Pancreas (tissue), 10 donors: Measurements from ENCODE around the gene DLG2. TPM values are rescaled to one million over a fixed set of nuclear protein-coding genes. Genes with fewer than 3 reads are reported as not detected.

Experiments used
- ATAC-seq, 4 donors: fragments of 200-7000 bp; cut with Tn5 transposase; one replicate each; pipeline versions ENCODE4 v1.8.0 to v1.9.1; 2020; ENCODE audit warnings: mild to moderate bottlenecking in 4 of 4, moderate library complexity in 4 of 4
- DNase-seq, 6 donors: peaks; one replicate each; pipeline ENCODE4 v3.0.0-alpha.2; 2020
- FAIRE-seq: peaks from 2 replicates; lab custom pipeline; 2012; peaks lifted over from hg19 to GRCh38; lab: Jason Lieb, UNC
- H3K27ac ChIP-seq, 4 donors: fragments of 200-600 bp; sonication (generic); 1 replicate in 3 of 4; 2 replicates in 1 of 4; pipeline versions ENCODE4 v1.5.0 to v1.8.0; 2020
- H3K27me3 ChIP-seq, 4 donors: fragments of 200-600 bp; one replicate each; pipeline ENCODE4 v1.8.0; 2021
- H3K36me3 ChIP-seq, 3 donors: fragments of 200-600 bp; sonication (generic) in 1 of 3; one replicate each; pipeline versions ENCODE4 v1.5.0 to v1.8.0; 2020 to 2021
- H3K4me1 ChIP-seq, 3 donors: fragments of 200-600 bp; one replicate each; pipeline ENCODE4 v1.8.0; 2021
- H3K4me3 ChIP-seq, 4 donors: fragments of 200-600 bp; sonication (generic) in 2 of 4; one replicate each; pipeline versions ENCODE4 v1.5.0 to v1.8.0; 2020 to 2021
- H3K9me3 ChIP-seq, 4 donors: fragments of 200-600 bp; one replicate each; pipeline ENCODE4 v1.8.0; 2021
- WGBS, 2 donors: extraction: QIAGEN DNeasy Blood & Tissue Kit; methylation state at CpG; one replicate each; pipeline ENCODE4 v1.1.7; 2013; 5-methylcytosine and 5-hydroxymethylcytosine counted together
- intact Hi-C, 3 donors: fragments of 100-400 bp; cut with DNase I; formaldehyde crosslinking; loops; one replicate each; pipeline versions ENCODE4 v1.11.1 to v1.14.2; 2022
- polyA plus RNA-seq, 2 donors: library from polyadenylated mRNA; stranded (reverse); fragments of 200-250 nt; gene quantifications; one replicate each; pipeline ENCODE4 v1.2.3, GENCODE V29; 2013
- total RNA-seq, 6 donors: library from RNA; stranded (reverse); fragmentation: NEBNext Ultra II Directional in 4 of 6; extraction: Animal tissue kit (Norgen Biotek cat#: 25700) in 4 of 6; gene quantifications; one replicate each; pipeline versions ENCODE4 v1.2.1 to v1.2.4, GENCODE V29; 2021 to 2023
- TF ChIP-seq, protein P1 (sequence below), 4 donors: fragments of 200-600 bp; sonication (generic) in 3 of 4; IDR thresholded peaks; one replicate each; pipeline versions ENCODE4 v1.5.0 to v1.8.0; 2021; ENCODE audit warnings: antibody characterized with exemption in 4 of 4
- donor health status: healthy with polysubstance abuse.
- donor health status: DM: no; HTN: no; CAD: no; lungs with moderate emphysema.
- donor health status: DM: no; HTN: no; CAD: no.
- donor health status: control.
- donor health status: control.
- donor health status: Bipolar disorder and iron deficiency.
- donor health status: DM: yes; HTN: yes; CAD: no.
- donor health status: DM: no; HTN: no; CAD: no.
- donor health status: DM: no; HTN: no; CAD: no.
- donor health status: DM: yes; HTN: yes; CAD: no.

The DLG2 gene
- total and polyA plus RNA-seq, 8 donors = 1.2 to 5.4 (median 3.6) TPM

DNA sequence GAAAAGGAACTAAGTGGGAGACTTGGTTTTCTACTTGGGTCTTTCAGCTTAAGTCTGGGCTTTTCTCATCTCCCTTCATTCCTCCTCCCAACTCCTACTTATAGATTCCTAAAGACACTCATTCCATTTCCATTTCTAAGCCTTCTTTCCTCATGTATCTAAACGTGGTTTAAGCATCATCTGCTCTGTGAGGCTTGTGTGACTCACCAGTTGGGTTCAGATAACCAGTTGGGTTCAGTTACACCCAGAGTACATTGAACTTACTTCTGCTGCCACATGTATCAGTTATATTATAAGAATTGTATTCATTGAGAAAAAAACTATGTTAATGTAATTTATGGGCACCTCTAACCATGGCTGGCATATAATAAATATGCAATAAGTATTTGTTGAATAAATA is 1509.8 kb downstream of the DLG2 start:
- no peak for ATAC-seq
- Histone ChIP-seq H3K4me1 (no peaks in the 10 kb centered on the region), H3K36me3 (no peaks in the 10 kb centered on the region), H3K9me3 (no peaks in the 10 kb centered on the region), H3K4me3 (no peak overlapping the region), H3K27me3 (no peaks in the 10 kb centered on the region), H3K27ac (no peak overlapping the region)
- TF ChIP-seq, protein P1, sequence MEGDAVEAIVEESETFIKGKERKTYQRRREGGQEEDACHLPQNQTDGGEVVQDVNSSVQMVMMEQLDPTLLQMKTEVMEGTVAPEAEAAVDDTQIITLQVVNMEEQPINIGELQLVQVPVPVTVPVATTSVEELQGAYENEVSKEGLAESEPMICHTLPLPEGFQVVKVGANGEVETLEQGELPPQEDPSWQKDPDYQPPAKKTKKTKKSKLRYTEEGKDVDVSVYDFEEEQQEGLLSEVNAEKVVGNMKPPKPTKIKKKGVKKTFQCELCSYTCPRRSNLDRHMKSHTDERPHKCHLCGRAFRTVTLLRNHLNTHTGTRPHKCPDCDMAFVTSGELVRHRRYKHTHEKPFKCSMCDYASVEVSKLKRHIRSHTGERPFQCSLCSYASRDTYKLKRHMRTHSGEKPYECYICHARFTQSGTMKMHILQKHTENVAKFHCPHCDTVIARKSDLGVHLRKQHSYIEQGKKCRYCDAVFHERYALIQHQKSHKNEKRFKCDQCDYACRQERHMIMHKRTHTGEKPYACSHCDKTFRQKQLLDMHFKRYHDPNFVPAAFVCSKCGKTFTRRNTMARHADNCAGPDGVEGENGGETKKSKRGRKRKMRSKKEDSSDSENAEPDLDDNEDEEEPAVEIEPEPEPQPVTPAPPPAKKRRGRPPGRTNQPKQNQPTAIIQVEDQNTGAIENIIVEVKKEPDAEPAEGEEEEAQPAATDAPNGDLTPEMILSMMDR (IDR thresholded peaks at IDR 0.05) = no peak
- DNase-seq = no peak
- 30 to 38% methylated on average over 1 of the region's 1 CpG for WGBS, 2 donors
- intact Hi-C loops = no loop called here
- FAIRE-seq = no peak

DNA sequence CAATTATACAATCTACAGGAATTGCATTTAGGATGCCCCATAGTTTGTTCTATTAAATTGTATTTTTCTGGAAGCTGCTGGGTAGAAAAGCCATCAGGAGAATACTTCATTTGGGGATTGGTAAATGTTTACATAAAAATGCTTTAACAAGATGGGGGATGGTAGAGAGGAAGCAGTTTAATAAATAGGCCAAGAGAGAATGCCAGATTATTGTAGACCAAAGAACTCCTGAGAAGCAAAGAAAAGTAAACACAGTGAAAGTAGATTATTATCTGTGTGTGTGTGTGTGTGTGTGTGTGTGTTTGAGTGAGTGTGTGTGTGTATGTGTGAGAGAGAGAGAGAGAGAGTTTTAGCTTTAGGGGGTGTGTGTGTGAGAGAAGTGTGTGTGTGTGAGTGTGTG is 1520.6 kb downstream of the DLG2 start:
- DNase-seq (no peak), FAIRE-seq (no peak), ATAC-seq (peak in 3 of 4 donors; percentile 30 to 67 (median 45))
- H3K27ac ChIP-seq = no peak overlapping the region
- no peaks in the 10 kb centered on the region for H3K27me3 ChIP-seq
- H3K36me3 ChIP-seq = no peaks in the 10 kb centered on the region
- H3K4me3 ChIP-seq = no peak overlapping the region
- H3K9me3 ChIP-seq = no peaks in the 10 kb centered on the region
- TF ChIP-seq, protein P1 (IDR thresholded peaks at IDR 0.05) = no peak
- H3K4me1 ChIP-seq = no peaks in the 10 kb centered on the region
- intact Hi-C loops = no loop called here

DNA sequence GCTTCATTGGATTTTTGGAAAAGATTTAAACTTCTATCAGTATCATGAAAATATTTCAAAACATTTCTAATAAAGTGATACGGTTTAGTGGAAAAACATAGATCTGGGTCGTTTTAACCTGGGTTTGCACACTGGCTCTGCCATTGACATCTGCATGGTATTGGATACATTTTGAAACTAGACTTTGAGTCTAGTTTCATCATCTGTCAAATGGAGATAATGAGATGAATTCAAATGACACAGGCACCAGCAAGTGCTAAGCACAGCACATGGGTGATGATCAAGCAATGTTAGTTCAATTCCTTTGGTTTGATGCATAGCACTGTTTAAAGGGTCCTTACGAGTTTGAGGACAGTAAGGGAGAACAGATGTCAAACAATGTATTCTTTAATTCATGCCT is 1522.0 kb downstream of the DLG2 start:
- intact Hi-C loops = no loop called here
- WGBS, 2 donors = 73 to 85% methylated on average over 3 of the region's 3 CpGs
- ATAC-seq (no peak), FAIRE-seq (no peak), DNase-seq (no peak)
- H3K27me3 ChIP-seq = no peaks in the 10 kb centered on the region
- H3K9me3 ChIP-seq = no peaks in the 10 kb centered on the region
- no peaks in the 10 kb centered on the region for H3K36me3 ChIP-seq
- no peak overlapping the region for H3K27ac ChIP-seq
- H3K4me3 ChIP-seq = no peak overlapping the region
- no peaks in the 10 kb centered on the region for H3K4me1 ChIP-seq
- TF ChIP-seq, protein P1 (IDR thresholded peaks at IDR 0.05) = no peak

DNA sequence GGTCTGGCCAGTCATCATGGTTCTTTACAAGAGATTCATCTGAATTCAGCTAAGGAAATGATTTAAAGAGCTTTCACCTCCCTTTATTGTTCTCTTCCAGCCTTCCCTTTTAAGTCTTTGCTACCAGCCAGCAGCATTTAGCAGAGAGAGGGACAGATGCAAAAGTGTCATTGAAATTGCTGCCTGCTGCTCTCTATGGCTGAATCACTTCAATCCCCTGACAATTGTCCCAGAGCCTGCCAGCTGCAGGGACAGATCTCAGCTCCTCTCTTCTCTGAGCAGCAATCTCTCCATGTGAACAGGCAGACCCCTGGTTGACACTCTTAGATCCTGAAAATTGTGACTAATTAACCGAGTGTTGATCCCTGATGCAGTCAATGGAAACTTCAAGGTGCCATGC is 1524.0 kb downstream of the DLG2 start:
- H3K9me3 ChIP-seq = no peaks in the 10 kb centered on the region
- no peak for ATAC-seq
- no peak for DNase-seq
- 48 to 71% methylated on average over 1 of the region's 1 CpG for WGBS, 2 donors
- H3K4me1 ChIP-seq = no peaks in the 10 kb centered on the region
- TF ChIP-seq, protein P1 (IDR thresholded peaks at IDR 0.05) = no peak
- no peaks in the 10 kb centered on the region for H3K27me3 ChIP-seq
- intact Hi-C loops = no loop called here
- no peaks in the 10 kb centered on the region for H3K36me3 ChIP-seq
- H3K27ac ChIP-seq = no peak overlapping the region
- no peak for FAIRE-seq
- H3K4me3 ChIP-seq = no peak overlapping the region

DNA sequence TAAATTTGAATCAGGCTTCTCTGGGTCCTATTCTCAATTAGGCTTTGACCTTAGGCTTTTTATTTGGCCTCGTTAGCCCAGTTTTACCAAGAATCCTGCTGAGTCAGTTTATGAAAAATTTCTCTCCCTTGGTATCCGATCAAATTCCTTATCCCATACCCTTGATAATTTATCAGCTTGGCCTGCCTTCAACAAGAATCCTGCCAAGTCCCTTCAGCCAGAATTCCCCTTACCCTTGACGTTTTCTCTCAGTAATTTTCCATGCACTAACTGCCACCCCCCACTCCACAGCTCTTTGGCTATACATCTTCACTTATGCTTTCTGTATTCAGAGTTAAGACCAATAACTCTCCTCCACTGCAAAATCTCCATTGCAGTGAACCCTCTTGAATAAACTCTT is 1530.0 kb downstream of the DLG2 start:
- Histone ChIP-seq H3K27ac (no peak overlapping the region), H3K4me3 (no peak overlapping the region), H3K9me3 (no peaks in the 10 kb centered on the region), H3K36me3 (no peaks in the 10 kb centered on the region), H3K27me3 (no peaks in the 10 kb centered on the region), H3K4me1 (no peaks in the 10 kb centered on the region)
- TF ChIP-seq, protein P1 (IDR thresholded peaks at IDR 0.05) = no peak
- FAIRE-seq (no peak), DNase-seq (no peak), ATAC-seq (peak in 1 of 4 donors; percentile 62)
- 12% methylated on average over 3 of the region's 3 CpGs for WGBS, 2 donors
- intact Hi-C loops = no loop called here
